IMR-90 (cell line): ENCODE results near the gene CPAMD8. TPM values are rescaled to one million over a fixed set of nuclear protein-coding genes. Genes with fewer than 3 reads are reported as not detected.

ENCODE experiments used
- ATAC-seq: fragments of 200-7000 bp; cut with Tn5 transposase; 2 replicates; pipeline ENCODE4 v1.9.1; 2020; ENCODE audit warnings: low read depth, mild to moderate bottlenecking, moderate library complexity
- BruUV-seq: library from RNA; stranded (reverse); fragments of 400-500 nt; replicated peaks from 2 replicates; lab custom pipeline; 2021; lab: Mats Ljungman, UMichigan
- CTCF ChIA-PET: fragments of 300-600 bp; formaldehyde crosslinking; extraction: SDS; loops from one replicate; lab custom pipeline; 2021; ENCODE audit warnings: antibody characterized with exemption; lab: Yijun Ruan, JAX
- POLR2A ChIA-PET: fragments of 300-600 bp; sonication (Branson Sonifier 250); formaldehyde crosslinking; loops from one replicate; lab custom pipeline; 2022; ENCODE audit warnings: antibody characterized with exemption; ENCODE audit not compliant: unreplicated experiment; lab: Charles Lee
- DNase-seq: peaks from one replicate; pipeline ENCODE4 v3.0.0; 2013
- H2AFZ ChIP-seq: replicated peaks from 2 replicates; pipeline ENCODE3; 2013; ENCODE audit warnings: low read length, mild to moderate bottlenecking; ENCODE audit not compliant: poor library complexity
- H2AK5ac ChIP-seq: 2 replicates; pipeline ENCODE4 v1.6.1; 2013; ENCODE audit warnings: low read depth, low read length, inconsistent platforms
- H2AK9ac ChIP-seq: replicated peaks from 2 replicates; pipeline ENCODE3; 2013; ENCODE audit warnings: mild to moderate bottlenecking, low read depth, low read length, moderate library complexity; ENCODE audit not compliant: poor library complexity
- H2BK120ac ChIP-seq: 2 replicates; pipeline ENCODE4 v1.6.1; 2013; ENCODE audit warnings: low read depth, low read length, inconsistent platforms
- H2BK15ac ChIP-seq: 3 replicates; pipeline ENCODE4 v1.6.1; 2013; ENCODE audit warnings: low read depth, low read length, inconsistent platforms
- H2BK20ac ChIP-seq: 2 replicates; pipeline ENCODE4 v1.6.1; 2013; ENCODE audit warnings: low read depth, mild to moderate bottlenecking, inconsistent platforms, low read length, moderate library complexity
- H2BK5ac ChIP-seq: 2 replicates; pipeline ENCODE4 v1.6.1; 2013; ENCODE audit warnings: mild to moderate bottlenecking, low read depth, low read length, inconsistent platforms; ENCODE audit not compliant: poor library complexity, severe bottlenecking
- H3K14ac ChIP-seq: replicated peaks from 2 replicates; pipeline ENCODE4 v1.6.1; 2013; ENCODE audit warnings: low read depth, low read length, inconsistent platforms
- H3K18ac ChIP-seq: 2 replicates; pipeline ENCODE4 v1.6.1; 2013; ENCODE audit warnings: low read depth, low read length, control low read depth
- H3K23ac ChIP-seq: 2 replicates; pipeline ENCODE4 v1.6.1; 2013; ENCODE audit warnings: low read depth, low read length, inconsistent platforms
- H3K27ac ChIP-seq: 2 replicates; pipeline ENCODE4 v1.5.1; 2013; ENCODE audit warnings: mild to moderate bottlenecking, control low read depth, low read length; ENCODE audit not compliant: insufficient read depth
- H3K27me3 ChIP-seq: 2 replicates; pipeline ENCODE4 v1.6.1; 2013; ENCODE audit warnings: low read length; ENCODE audit not compliant: control insufficient read depth, insufficient read depth
- H3K36me3 ChIP-seq: 2 replicates; pipeline ENCODE4 v1.6.1; 2013; ENCODE audit warnings: low read length, mixed read lengths; ENCODE audit not compliant: control insufficient read depth, insufficient read depth
- H3K4ac ChIP-seq: 2 replicates; pipeline ENCODE4 v1.6.1; 2013; ENCODE audit warnings: low read depth, low read length, inconsistent platforms
- H3K4me1 ChIP-seq: 2 replicates; pipeline ENCODE4 v1.6.1; 2013; ENCODE audit warnings: low read length, mixed read lengths; ENCODE audit not compliant: control insufficient read depth, insufficient read depth
- H3K4me2 ChIP-seq: 2 replicates; pipeline ENCODE4 v1.6.1; 2013; ENCODE audit warnings: low read depth, mild to moderate bottlenecking, control low read depth, low read length, moderate library complexity
- H3K4me3 ChIP-seq: 2 replicates; pipeline ENCODE4 v1.5.1; 2013; ENCODE audit warnings: low read depth, mild to moderate bottlenecking, control low read depth, low read length, moderate library complexity; ENCODE audit not compliant: insufficient read depth
- H3K56ac ChIP-seq: 2 replicates; pipeline ENCODE4 v1.6.1; 2013; ENCODE audit warnings: low read length, inconsistent platforms; ENCODE audit not compliant: insufficient read depth; ENCODE audit errors: extremely low read depth
- H3K79me1 ChIP-seq, 2 experiments: 2 replicates each; pipeline ENCODE4 v1.6.1; 2013; ENCODE audit warnings: low read length in 2 of 2, inconsistent platforms in 1 of 2, low read depth in 1 of 2
- H3K9ac ChIP-seq: 2 replicates; pipeline ENCODE4 v1.6.1; 2013; ENCODE audit warnings: low read depth, low read length, control low read depth
- H3K9me1 ChIP-seq: 2 replicates; pipeline ENCODE4 v1.6.1; 2013; ENCODE audit warnings: low read length, inconsistent platforms; ENCODE audit not compliant: insufficient read depth
- H3K9me3 ChIP-seq: 2 replicates; pipeline ENCODE4 v1.6.1; 2013; ENCODE audit warnings: low read length; ENCODE audit not compliant: control insufficient read depth, insufficient read depth
- H4K20me1 ChIP-seq: 2 replicates; pipeline ENCODE4 v1.6.1; 2013; ENCODE audit warnings: low read length, inconsistent platforms; ENCODE audit not compliant: insufficient read depth
- H4K5ac ChIP-seq: 2 replicates; pipeline ENCODE4 v1.6.1; 2013; ENCODE audit warnings: mild to moderate bottlenecking, low read depth, low read length, control low read depth
- H4K8ac ChIP-seq, 2 experiments: 2 replicates each; pipeline ENCODE4 v1.6.1; 2013; ENCODE audit warnings: low read depth in 2 of 2, low read length in 2 of 2, control low read depth in 1 of 2, inconsistent platforms in 1 of 2
- H4K91ac ChIP-seq: 2 replicates; pipeline ENCODE4 v1.6.1; 2013; ENCODE audit warnings: low read depth, low read length, inconsistent platforms; ENCODE audit not compliant: insufficient read depth
- ELK1 ChIP-seq: fragments of 150-350 bp; IDR thresholded peaks from 2 replicates; pipeline ENCODE4 v1.6.1; 2016; ENCODE audit warnings: low read depth, mild to moderate bottlenecking, low read length, moderate library complexity, borderline replicate concordance
- MXI1 ChIP-seq: IDR thresholded peaks from 2 replicates; pipeline ENCODE4 v1.6.1; 2012; ENCODE audit warnings: low read depth, mild to moderate bottlenecking, low read length, moderate library complexity, borderline replicate concordance
- RAD21 ChIP-seq: IDR thresholded peaks from 2 replicates; pipeline ENCODE4 v1.6.1; 2012; ENCODE audit warnings: low read length, improper control_type of control experiment
- RCOR1 ChIP-seq: IDR thresholded peaks from 2 replicates; pipeline ENCODE4 v1.6.1; 2012; ENCODE audit warnings: mild to moderate bottlenecking, low read length, improper control_type of control experiment; ENCODE audit not compliant: insufficient replicate concordance
- RFX5 ChIP-seq: IDR thresholded peaks from 2 replicates; pipeline ENCODE4 v1.8.0; 2012; ENCODE audit warnings: low read depth, mild to moderate bottlenecking, low read length, moderate library complexity
- USF2 ChIP-seq: fragments of 150-350 bp; IDR thresholded peaks from 2 replicates; pipeline ENCODE4 v1.6.1; 2017; ENCODE audit warnings: mild to moderate bottlenecking, antibody characterized with exemption, low read length, low read depth
- WGBS, 2 experiments: methylation state at CpG; one replicate each; pipeline versions ENCODE4 v1.1.5 to v1.1.7; 2013; ENCODE audit warnings: missing lambda C conversion rate in 2 of 2; ENCODE audit not compliant: insufficient read length in 1 of 2; ENCODE audit errors: extremely low coverage in 2 of 2; 5-methylcytosine and 5-hydroxymethylcytosine counted together
- dilution Hi-C: fragments of 300-500 bp; cut with HindIII; formaldehyde crosslinking; loops from one replicate; pipeline ENCODE4 v1.14.3; 2018; ENCODE audit warnings: low sequenced_read_pairs; ENCODE audit not compliant: unreplicated experiment
- in situ Hi-C: fragments of 300-500 bp; cut with MboI; formaldehyde crosslinking; loops from 3 replicates; pipeline ENCODE4 v1.14.3; 2019; ENCODE audit warnings: low sequenced_read_pairs, inconsistent platforms, mixed read lengths
- intact Hi-C: fragments of 100-400 bp; cut with micrococcal nuclease; formaldehyde crosslinking; loops from 2 replicates; pipeline ENCODE4 v1.10.0; 2022
- polyA plus RNA-seq, 3 experiments: library from polyadenylated mRNA; depleted of rRNA; stranded (reverse); fragments of >200 nt; gene quantifications; 2 replicates each; pipeline ENCODE4 v1.2.3, GENCODE V29; 2012; ENCODE audit warnings: low replicate concordance in 1 of 3
- total RNA-seq: library from RNA; depleted of rRNA; stranded (reverse); fragments of >200 nt; gene quantifications from 2 replicates; pipeline ENCODE4 v1.2.3, GENCODE V29; 2012

The CPAMD8 gene
- total and polyA plus RNA-seq, 2 of the 4 experiments (the other 2 are of a cell fraction) = 0.36 to 0.79 TPM

GRCh38 chr19:16896146-16897028, 130.2 kb downstream of the CPAMD8 start (continued):
- no peak for TF ChIP-seq USF2
- no peak for TF ChIP-seq RAD21

GRCh38 chr19:16895467-16896145, 131.0 kb downstream of the CPAMD8 start:
- H3K9me1 ChIP-seq = no peaks in the 10 kb centered on the region
- no peaks in the 10 kb centered on the region for H3K4me1 ChIP-seq
- no peak overlapping the region for H2BK5ac ChIP-seq
- H2AFZ ChIP-seq = no peak overlapping the region
- peaks cover 8% of the 10 kb centered on the region; the same call in 1 of the 2 replicates for H3K27me3 ChIP-seq
- H3K56ac ChIP-seq = no peak overlapping the region
- no peak overlapping the region for H3K27ac ChIP-seq
- POLR2A ChIA-PET = no interaction called here
- no peak overlapping the region for H2BK120ac ChIP-seq
- DNase-seq = no peak
- no peak overlapping the region for H3K9ac ChIP-seq
- no TSS peak for BruUV-seq
- H2AK5ac ChIP-seq = no peak overlapping the region
- H4K91ac ChIP-seq = no peak overlapping the region
- H4K8ac ChIP-seq = no peak overlapping the region
- H2BK20ac ChIP-seq = no peak overlapping the region
- no peak overlapping the region for H3K4ac ChIP-seq
- intact Hi-C loops (loop anchor here (2.0 kb wide), 1 partner anchor 387 kb away; no protein-coding TSS in a partner anchor), in situ Hi-C loops (no loop called here), dilution Hi-C loops (no loop called here)
- H3K23ac ChIP-seq = no peak overlapping the region
- no peak overlapping the region for H2AK9ac ChIP-seq
- H3K14ac ChIP-seq = no peak overlapping the region
- no peaks in the 10 kb centered on the region for H3K9me3 ChIP-seq
- no peak overlapping the region for H4K5ac ChIP-seq
- ATAC-seq = no peak
- H3K79me1 ChIP-seq = no peaks in the 10 kb centered on the region
- no peaks in the 10 kb centered on the region for H3K36me3 ChIP-seq
- no peak overlapping the region for H3K18ac ChIP-seq
- H3K4me3 ChIP-seq = no peak overlapping the region
- no peak overlapping the region for H2BK15ac ChIP-seq
- H3K4me2 ChIP-seq = no peak overlapping the region
- H4K20me1 ChIP-seq = no peaks in the 10 kb centered on the region
- WGBS, 2 experiments = no CpG with 5 or more reads among the region's 30 CpGs
- no peak for TF ChIP-seq RCOR1
- no peak for TF ChIP-seq RFX5
- no peak for TF ChIP-seq MXI1
- TF ChIP-seq ELK1 = no peak
- CTCF ChIA-PET = no interaction called here
